HAP-1 (cell line): Measurements from ENCODE around the gene IL34.

Experiments
- DNase-seq, 2 experiments: peaks; one replicate each; pipeline ENCODE4 v3.0.0-alpha.2; 2016 to 2020; ENCODE audit warnings: low spot score in 2 of 2
- H3K27me3 ChIP-seq: fragments of 250-450 bp; sonication (Bioruptor Pico); 2 replicates; pipeline ENCODE4 v1.5.1; 2020; ENCODE audit warnings: low read depth, mild to moderate bottlenecking, moderate library complexity
- H3K36me3 ChIP-seq: fragments of 250-450 bp; sonication (Bioruptor Pico); replicated peaks from 2 replicates; pipeline ENCODE4 v1.5.1; 2020; ENCODE audit warnings: mild to moderate bottlenecking
- H3K4me1 ChIP-seq: fragments of 250-450 bp; sonication (Bioruptor Pico); 2 replicates; pipeline ENCODE4 v1.5.1; 2020; ENCODE audit warnings: mild to moderate bottlenecking
- H3K4me3 ChIP-seq: fragments of 250-450 bp; sonication (Bioruptor Pico); 2 replicates; pipeline ENCODE4 v1.5.1; 2020; ENCODE audit warnings: mild to moderate bottlenecking, moderate library complexity
- H3K9me3 ChIP-seq: fragments of 250-450 bp; sonication (Bioruptor Pico); 2 replicates; pipeline ENCODE4 v1.5.1; 2020; ENCODE audit warnings: mild to moderate bottlenecking, moderate library complexity
- in situ Hi-C: fragments of 300-500 bp; cut with MboI; formaldehyde crosslinking; loops from 3 replicates; pipeline ENCODE4 v1.14.3; 2020; ENCODE audit warnings: low sequenced_read_pairs, inconsistent platforms, mixed read lengths

IL34 gene

DNA sequence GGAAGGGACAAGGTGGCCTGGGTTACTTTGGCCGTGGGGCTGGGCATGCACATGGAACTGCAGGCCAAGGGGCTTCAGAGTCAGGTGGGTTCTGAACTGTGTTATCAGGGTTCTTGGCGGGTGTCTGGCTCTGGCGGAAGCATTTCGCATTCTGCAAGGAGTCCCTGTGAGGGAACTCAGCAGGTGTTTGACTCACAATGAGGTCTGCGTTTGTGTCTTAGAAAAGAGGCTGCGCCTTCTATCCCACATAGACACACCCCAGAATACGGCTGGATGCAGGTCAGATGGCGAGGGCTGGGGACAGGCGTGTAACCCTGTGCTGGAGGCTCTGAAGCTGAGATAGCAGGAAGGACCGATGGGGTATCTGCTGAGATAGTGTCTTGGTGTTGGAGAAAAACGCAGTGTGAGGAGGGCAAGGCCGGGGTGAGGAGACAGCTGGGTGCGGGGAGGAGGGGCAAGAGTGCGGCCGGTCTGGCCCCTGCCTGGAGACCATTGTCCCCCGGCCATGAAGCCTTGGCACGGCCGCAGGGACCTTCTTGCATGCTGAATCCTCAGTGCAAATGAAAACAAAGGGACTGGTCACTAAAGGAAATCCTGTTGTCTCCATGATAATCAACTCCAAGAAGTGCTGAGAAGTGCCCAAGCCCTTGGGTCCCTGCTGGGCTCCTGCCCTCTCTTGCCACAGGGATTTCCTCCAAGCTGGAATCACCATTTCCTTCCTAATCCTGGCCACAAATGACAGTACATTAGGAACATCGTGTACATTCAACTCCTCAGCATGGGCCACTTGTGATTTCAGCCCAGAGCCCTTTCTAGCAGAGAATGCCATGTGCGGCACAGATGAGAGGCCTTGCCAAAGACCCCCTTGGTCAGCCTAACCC is 62.2 kb downstream of the IL34 start:
- in situ Hi-C loops: no loop called here
- H3K9me3 ChIP-seq: no peaks in the 10 kb centered on the region
- no peaks in the 10 kb centered on the region for H3K27me3 ChIP-seq
- DNase-seq: no peak
- no peak overlapping the region for H3K4me3 ChIP-seq
- H3K36me3 ChIP-seq: no peaks in the 10 kb centered on the region; the same call in 1 of the 2 replicates
- peaks cover 11% of the 10 kb centered on the region for H3K4me1 ChIP-seq

DNA sequence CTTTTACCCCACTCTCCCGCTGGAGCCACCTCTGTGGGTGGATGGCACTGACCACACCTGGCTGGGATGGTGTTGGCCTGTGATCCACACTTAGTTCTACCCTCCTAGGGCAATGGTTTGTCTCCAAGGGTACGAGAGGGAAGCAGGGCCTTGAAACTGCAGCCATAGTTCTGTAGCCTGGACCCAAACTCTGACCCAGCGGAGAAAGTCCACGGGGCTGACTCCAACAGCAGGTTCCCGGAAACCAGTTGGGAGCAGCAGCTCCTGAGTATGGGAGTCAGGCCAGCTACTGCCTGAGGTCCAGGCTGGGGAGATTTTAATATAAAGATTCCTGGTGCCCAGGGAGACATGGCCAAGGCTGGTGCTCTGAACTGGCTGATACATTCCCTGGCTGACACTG is 63.1 kb downstream of the IL34 start:
- in situ Hi-C loops: no loop called here
- no peaks in the 10 kb centered on the region; the same call in 1 of the 2 replicates for H3K36me3 ChIP-seq
- no peak overlapping the region for H3K4me3 ChIP-seq
- no peaks in the 10 kb centered on the region for H3K27me3 ChIP-seq
- peaks cover 11% of the 10 kb centered on the region for H3K4me1 ChIP-seq
- DNase-seq: no peak
- H3K9me3 ChIP-seq: no peaks in the 10 kb centered on the region

DNA sequence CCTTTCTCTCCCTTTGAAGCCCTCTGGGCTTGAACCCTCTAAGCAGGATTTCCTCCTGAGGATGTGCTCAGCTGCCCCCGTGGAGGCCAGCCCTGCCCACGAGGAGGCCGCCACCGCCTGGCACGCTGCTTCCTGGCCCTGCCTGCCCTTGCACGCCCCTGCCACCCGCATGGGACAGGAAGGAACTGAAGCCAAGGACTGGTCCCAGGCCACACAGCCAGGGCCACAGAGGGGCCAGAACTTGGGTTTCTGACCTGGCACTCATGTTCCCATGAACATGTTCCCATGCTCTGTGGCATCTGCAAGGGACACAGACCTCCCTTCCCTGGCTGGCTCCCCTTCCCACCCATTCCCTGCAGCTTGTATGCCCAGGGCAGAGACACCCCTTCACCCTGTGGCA is 63.6 kb downstream of the IL34 start:
- H3K9me3 ChIP-seq: no peaks in the 10 kb centered on the region
- H3K36me3 ChIP-seq: no peaks in the 10 kb centered on the region; the same call in 1 of the 2 replicates
- no peak overlapping the region for H3K4me3 ChIP-seq
- DNase-seq: no peak
- peaks cover 11% of the 10 kb centered on the region for H3K4me1 ChIP-seq
- H3K27me3 ChIP-seq: no peaks in the 10 kb centered on the region
- in situ Hi-C loops: no loop called here
